ENCODE data around the gene SORL1-AS1.
A peak's percentile ranks its signal among the peaks of the same experiment; 100 is the strongest.

SORL1-AS1 gene

GRCh38 chr11:121467471-121467870 lies 14.7 kb upstream of the SORL1-AS1 start:
- Mint-ChIP-seq H3K27ac (peak overlapping the region; percentile 78), H3K4me3 (peak overlapping the region; percentile 72), H3K27me3 (no peaks in the 10 kb centered on the region), H3K9me3 (peaks cover 6% of the 10 kb centered on the region), H3K36me3 (ENCODE audit: low read depth) (peaks cover 31% of the 10 kb centered on the region), H3K4me1 (peaks cover 87% of the 10 kb centered on the region)
- intact Hi-C loops (cut with micrococcal nuclease): loop anchor here (5.0 kb wide), 1 partner anchor 125 kb away; no protein-coding TSS in a partner anchor
- peak; percentile 55 for DNase-seq

GRCh38 chr11:121466063-121466794 lies 13.5 kb upstream of the SORL1-AS1 start:
- peak overlapping the region; percentile 74 for H3K4me3 Mint-ChIP-seq
- H3K27ac Mint-ChIP-seq: peak overlapping the region; percentile 99
- peaks cover 89% of the 10 kb centered on the region for H3K4me1 Mint-ChIP-seq
- H3K9me3 Mint-ChIP-seq: peaks cover 6% of the 10 kb centered on the region
- peak; percentile 76 for DNase-seq
- intact Hi-C loops (cut with micrococcal nuclease): loop anchor here (5.0 kb wide), 1 partner anchor 126 kb away; no protein-coding TSS in a partner anchor
- no peaks in the 10 kb centered on the region for H3K27me3 Mint-ChIP-seq
- H3K36me3 Mint-ChIP-seq (ENCODE audit: low read depth): peaks cover 29% of the 10 kb centered on the region

GRCh38 chr11:121465709-121466062 lies 12.9 kb upstream of the SORL1-AS1 start:
- no peak for DNase-seq
- peaks cover 24% of the 10 kb centered on the region for H3K36me3 Mint-ChIP-seq (ENCODE audit: low read depth)
- H3K4me3 Mint-ChIP-seq: peak overlapping the region; percentile 74
- intact Hi-C loops (cut with micrococcal nuclease): loop anchor here (5.0 kb wide), 1 partner anchor 127 kb away; no protein-coding TSS in a partner anchor
- peaks cover 90% of the 10 kb centered on the region for H3K4me1 Mint-ChIP-seq
- H3K27me3 Mint-ChIP-seq: no peaks in the 10 kb centered on the region
- peak overlapping the region; percentile 99 for H3K27ac Mint-ChIP-seq
- peaks cover 6% of the 10 kb centered on the region for H3K9me3 Mint-ChIP-seq

DNA sequence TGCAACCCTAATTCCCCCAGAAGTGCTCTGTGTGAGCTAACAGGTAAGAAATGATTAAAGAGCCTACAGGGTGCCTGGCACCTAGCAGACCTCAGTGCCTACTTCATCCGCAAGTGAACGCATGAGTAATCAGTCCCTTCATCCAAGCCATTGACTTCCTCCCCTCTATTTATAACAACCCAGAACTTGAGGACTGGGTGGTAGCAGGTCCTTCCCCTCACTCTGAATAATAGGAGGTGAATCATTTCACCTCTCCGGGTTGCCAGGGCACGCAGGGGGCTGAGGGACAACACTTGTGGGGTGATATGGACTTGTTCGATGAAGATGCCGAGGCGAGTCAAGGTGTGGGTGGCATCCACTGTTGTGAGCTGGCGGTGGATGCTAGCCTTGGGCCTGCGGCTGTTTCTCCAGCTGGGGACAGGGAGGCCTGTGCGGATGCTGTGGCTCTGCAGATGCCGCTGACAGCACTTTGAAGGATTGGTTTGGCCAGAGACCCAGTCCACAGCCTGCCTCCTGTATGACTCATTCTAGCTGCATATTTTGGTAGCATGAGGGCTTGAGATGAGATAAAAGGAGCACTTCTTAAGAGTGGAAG lies 11.7 kb upstream of the SORL1-AS1 start:
- Mint-ChIP-seq H3K27me3 (no peaks in the 10 kb centered on the region), H3K4me3 (peak overlapping the region; percentile 70), H3K36me3 (ENCODE audit: low read depth) (peaks cover 15% of the 10 kb centered on the region), H3K9me3 (peaks cover under 1% of the 10 kb centered on the region), H3K27ac (peak overlapping the region; percentile 99), H3K4me1 (peaks cover 94% of the 10 kb centered on the region)
- intact Hi-C loops (cut with micrococcal nuclease): loop anchor here (1.0 to 5.0 kb wide), 4 partner anchors 11 to 142 kb away; no protein-coding TSS in a partner anchor
- DNase-seq: peak; percentile 91

DNA sequence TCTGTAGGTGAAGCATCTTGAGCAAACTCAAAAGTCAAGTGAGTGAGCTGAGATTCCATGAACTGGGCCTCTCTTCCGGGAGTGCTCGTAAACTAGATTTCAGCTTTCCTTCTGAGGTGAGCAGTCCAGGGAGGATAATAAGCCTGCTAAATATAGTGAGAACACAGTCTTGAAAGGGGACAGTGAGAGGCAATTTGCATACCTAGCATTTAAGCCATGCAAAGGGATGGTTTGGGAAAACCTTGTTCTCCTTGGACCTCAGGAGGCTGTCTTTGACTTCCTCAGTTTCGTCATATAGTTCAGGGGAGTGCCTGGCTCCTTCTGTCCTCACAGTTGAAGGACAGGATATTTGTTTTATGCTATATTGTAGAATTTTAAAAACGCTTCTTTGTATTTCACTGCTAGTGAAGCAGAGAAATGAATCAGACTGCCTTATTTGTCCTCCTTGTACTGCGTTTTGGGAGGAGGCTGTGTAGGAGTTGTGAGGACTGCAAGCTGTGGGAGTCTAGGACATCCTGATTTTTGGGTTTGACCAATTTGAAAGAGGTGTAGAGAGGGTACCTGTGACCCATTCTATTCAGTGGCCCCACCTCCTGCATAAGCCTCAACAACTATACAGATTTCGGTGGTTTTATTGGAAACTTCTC lies 11.0 kb upstream of the SORL1-AS1 start:
- Mint-ChIP-seq H3K9me3 (no peaks in the 10 kb centered on the region), H3K27ac (peak overlapping the region; percentile 99), H3K4me1 (peaks cover 94% of the 10 kb centered on the region), H3K4me3 (peak overlapping the region; percentile 70), H3K27me3 (no peaks in the 10 kb centered on the region), H3K36me3 (ENCODE audit: low read depth) (peaks cover 14% of the 10 kb centered on the region)
- no peak for DNase-seq
- intact Hi-C loops (cut with micrococcal nuclease): loop anchor here (1.0 to 5.0 kb wide), 4 partner anchors 11 to 142 kb away; no protein-coding TSS in a partner anchor

- DNase-seq: no peak
- H3K27ac Mint-ChIP-seq: peak overlapping the region; percentile 99
- peaks cover 25% of the 10 kb centered on the region for H3K36me3 Mint-ChIP-seq (ENCODE audit: low read depth)
- H3K4me3 Mint-ChIP-seq: peak overlapping the region; percentile 48
- intact Hi-C loops (cut with micrococcal nuclease): loop anchor here (5.0 kb wide), 1 partner anchor 140 kb away; no protein-coding TSS in a partner anchor
- H3K27me3 Mint-ChIP-seq: no peaks in the 10 kb centered on the region
- H3K9me3 Mint-ChIP-seq: no peaks in the 10 kb centered on the region
- peaks cover 91% of the 10 kb centered on the region for H3K4me1 Mint-ChIP-seq
Measured at GRCh38 chr11:121461843-121462242, 9.1 kb upstream of the SORL1-AS1 start.

DNA sequence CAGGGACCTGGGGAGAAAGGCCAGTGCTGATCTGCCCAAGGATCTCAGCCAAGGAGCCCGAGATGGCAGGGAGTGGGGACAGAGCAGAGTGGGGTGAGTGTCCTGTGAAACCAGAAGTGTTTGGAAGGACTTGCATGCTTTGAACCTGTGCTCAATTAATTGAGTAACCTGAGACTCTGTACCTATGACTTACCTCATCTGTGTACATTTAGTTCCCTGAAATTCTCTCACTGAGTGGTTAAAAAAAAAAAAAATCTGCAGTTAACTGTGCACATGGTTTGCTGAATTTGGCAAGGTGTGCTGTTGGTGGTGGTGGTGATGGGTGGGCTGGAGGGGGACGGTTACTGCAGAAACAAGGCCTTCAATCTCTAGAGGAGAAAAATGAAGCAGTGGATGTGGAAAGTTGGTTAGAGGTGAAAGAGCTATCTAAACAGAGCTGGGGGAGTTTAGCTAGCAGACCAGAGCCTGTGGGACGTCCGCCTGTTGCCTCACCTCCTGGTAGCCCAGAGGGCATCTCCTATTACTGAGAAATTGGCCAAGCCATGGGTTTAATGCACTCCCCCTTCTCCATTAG lies 8.3 kb upstream of the SORL1-AS1 start:
- DNase-seq: no peak
- H3K4me3 Mint-ChIP-seq: peak overlapping the region; percentile 11
- no peaks in the 10 kb centered on the region for H3K9me3 Mint-ChIP-seq
- peaks cover 30% of the 10 kb centered on the region for H3K36me3 Mint-ChIP-seq (ENCODE audit: low read depth)
- H3K4me1 Mint-ChIP-seq: peaks cover 90% of the 10 kb centered on the region
- H3K27me3 Mint-ChIP-seq: no peaks in the 10 kb centered on the region
- intact Hi-C loops (cut with micrococcal nuclease): loop anchor here (5.0 kb wide), 1 partner anchor 139 kb away; no protein-coding TSS in a partner anchor
- H3K27ac Mint-ChIP-seq: peak overlapping the region; percentile 27

DNA sequence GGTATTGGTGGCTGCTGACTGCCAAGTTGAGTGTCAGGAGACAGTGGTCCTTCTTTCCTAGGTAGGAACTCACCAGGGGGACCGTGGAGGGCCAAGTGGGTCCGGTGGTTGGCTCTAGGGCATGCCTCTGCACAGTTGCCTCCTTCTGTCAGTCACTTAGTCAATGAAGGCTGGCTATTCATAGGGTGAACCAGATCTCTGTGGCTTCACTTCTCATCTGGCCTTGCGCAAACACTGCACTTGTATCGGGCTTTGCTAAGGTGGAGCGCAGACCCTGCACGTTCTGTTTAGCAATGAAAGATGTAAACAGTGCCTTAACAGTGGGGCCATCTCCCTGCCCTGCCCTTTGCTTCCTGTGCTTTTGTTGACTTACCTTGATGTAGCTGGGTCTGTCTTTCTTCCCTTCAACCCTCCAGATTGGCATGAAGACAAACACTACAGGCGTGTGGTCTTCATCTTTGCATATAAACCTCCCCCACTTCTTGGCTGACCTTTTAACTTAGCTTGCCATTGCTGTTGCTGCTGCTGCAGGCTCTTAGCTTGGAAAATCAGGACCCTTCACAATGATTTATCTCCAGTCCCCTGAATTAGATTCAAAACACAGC lies 6.7 kb upstream of the SORL1-AS1 start:
- H3K4me3 Mint-ChIP-seq: peak overlapping the region; percentile 44
- peaks cover 87% of the 10 kb centered on the region for H3K4me1 Mint-ChIP-seq
- peak overlapping the region; percentile 80 for H3K27ac Mint-ChIP-seq
- H3K27me3 Mint-ChIP-seq: no peaks in the 10 kb centered on the region
- H3K9me3 Mint-ChIP-seq: no peaks in the 10 kb centered on the region
- peaks cover 38% of the 10 kb centered on the region for H3K36me3 Mint-ChIP-seq (ENCODE audit: low read depth)
- intact Hi-C loops (cut with micrococcal nuclease): loop anchor here (5.0 kb wide), 1 partner anchor 137 kb away; no protein-coding TSS in a partner anchor
- peak; percentile 76 for DNase-seq

DNA sequence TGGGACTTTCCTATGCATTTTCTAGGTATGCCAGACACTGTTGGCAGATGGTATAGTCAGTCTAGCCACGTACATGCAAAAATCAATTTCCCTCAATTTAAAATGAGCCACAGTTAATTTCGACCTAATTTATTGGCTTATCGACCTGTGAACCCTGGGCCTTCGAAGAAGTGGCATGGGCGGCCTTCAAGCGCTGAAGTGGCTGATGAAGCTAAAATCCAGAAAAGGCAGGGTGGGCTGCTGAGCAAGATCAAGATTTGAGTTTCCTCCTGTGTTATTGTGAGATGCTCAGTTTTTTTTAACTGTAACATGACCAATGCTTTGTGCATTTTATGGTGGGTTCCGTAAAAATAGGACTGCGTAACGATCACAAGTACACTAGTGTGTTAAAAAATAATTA lies 5.8 kb upstream of the SORL1-AS1 start:
- Mint-ChIP-seq H3K4me3 (peak overlapping the region; percentile 44), H3K27ac (peak overlapping the region; percentile 31)

GRCh38 chr11:121456816-121457431 lies 4.2 kb upstream of the SORL1-AS1 start:
- no peak for DNase-seq
- intact Hi-C loops (cut with micrococcal nuclease): no loop called here
- H3K9me3 Mint-ChIP-seq: no peaks in the 10 kb centered on the region
- H3K27ac Mint-ChIP-seq: peak overlapping the region; percentile 3
- H3K4me1 Mint-ChIP-seq: peaks cover 79% of the 10 kb centered on the region
- peaks cover 42% of the 10 kb centered on the region for H3K36me3 Mint-ChIP-seq (ENCODE audit: low read depth)
- H3K4me3 Mint-ChIP-seq: peak overlapping the region; percentile 7
- no peaks in the 10 kb centered on the region for H3K27me3 Mint-ChIP-seq

More for the DNA sequence above, 5.8 kb upstream of the SORL1-AS1 start:
- no peak for DNase-seq
- Mint-ChIP-seq H3K36me3 (ENCODE audit: low read depth) (peaks cover 41% of the 10 kb centered on the region), H3K27me3 (no peaks in the 10 kb centered on the region), H3K9me3 (no peaks in the 10 kb centered on the region), H3K4me1 (peaks cover 87% of the 10 kb centered on the region)
- intact Hi-C loops (cut with micrococcal nuclease): no loop called here

DNA sequence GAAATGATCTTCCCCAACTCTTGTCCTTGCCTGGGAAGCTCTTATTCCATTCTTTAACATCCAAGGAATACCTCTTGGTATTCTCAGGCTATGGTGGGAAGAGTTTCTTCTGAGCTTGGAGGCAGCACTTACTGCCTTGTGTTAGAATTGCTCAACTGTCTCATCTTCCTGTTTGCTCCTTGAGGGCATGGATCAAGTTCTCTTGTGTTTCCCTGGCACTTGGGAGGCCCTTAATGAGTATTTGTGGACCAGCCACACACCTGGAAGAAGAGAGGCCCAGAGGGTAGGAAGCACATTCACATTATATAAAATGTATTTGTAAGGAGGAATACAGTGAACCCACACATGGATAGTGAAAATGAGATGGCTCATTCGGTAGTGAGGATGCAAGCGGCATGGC lies 3.4 kb upstream of the SORL1-AS1 start:
- Mint-ChIP-seq H3K4me1 (peaks cover 75% of the 10 kb centered on the region), H3K27me3 (no peaks in the 10 kb centered on the region), H3K4me3 (peak overlapping the region; percentile 39), H3K9me3 (no peaks in the 10 kb centered on the region), H3K27ac (peak overlapping the region; percentile 70), H3K36me3 (ENCODE audit: low read depth) (peaks cover 39% of the 10 kb centered on the region)
- intact Hi-C loops (cut with micrococcal nuclease): no loop called here
- DNase-seq: no peak

GRCh38 chr11:121455115-121455514 lies 2.3 kb upstream of the SORL1-AS1 start:
- Mint-ChIP-seq H3K27ac (peak overlapping the region; percentile 99), H3K27me3 (no peaks in the 10 kb centered on the region), H3K4me3 (peak overlapping the region; percentile 93), H3K36me3 (ENCODE audit: low read depth) (peaks cover 42% of the 10 kb centered on the region), H3K4me1 (peaks cover 76% of the 10 kb centered on the region), H3K9me3 (no peaks in the 10 kb centered on the region)
- DNase-seq: no peak
- intact Hi-C loops (cut with micrococcal nuclease): no loop called here
